Cardiac septum (tissue), 1 donor: ENCODE data around the gene ACVRL1. TPM values are rescaled to one million over a fixed set of nuclear protein-coding genes. Genes with fewer than 3 reads are reported as not detected.
A peak's percentile ranks its signal among the peaks of the same experiment; 100 is the strongest.
"Not testable (repeated sequence)": the region's sequence is repeated elsewhere in the genome, so short reads cannot be mapped to it uniquely, and the experiment has no call there.

ENCODE experiments used
- DNase-seq: peaks from one replicate; pipeline ENCODE4 v3.0.0-alpha.2; 2020; ENCODE audit warnings: low spot score
- intact Hi-C: fragments of 100-400 bp; cut with DNase I; formaldehyde crosslinking; loops from one replicate; pipeline ENCODE4 v1.14.0; 2022
- total RNA-seq: library from RNA; stranded (reverse); fragmentation: NEBNext Ultra II Directional; extraction: Animal tissue kit (Norgen Biotek cat#: 25700); gene quantifications from one replicate; pipeline ENCODE4 v1.2.1, GENCODE V29; 2021
- donor health status: DM: no; HTN: no; CAD: no.

ACVRL1 gene
- total RNA-seq, 1 donor from 2014 or later, result 31.1 TPM

GRCh38 chr12:51871918-51872688 is 35.2 kb upstream of the ACVRL1 start:
- DNase-seq, result no peak
- intact Hi-C loops, result loop anchor here (10.0 kb wide), 2 partner anchors 47 to 187 kb away; no protein-coding TSS in a partner anchor

- intact Hi-C loops, result loop anchor here (10.0 kb wide), 2 partner anchors 48 to 188 kb away; no protein-coding TSS in a partner anchor
- DNase-seq, result no peak
These were observed 34.7 kb upstream of the ACVRL1 start for GRCh38 chr12:51872689-51872981.

GRCh38 chr12:51873251-51873994 is 33.9 kb upstream of the ACVRL1 start:
- intact Hi-C loops, result loop anchor here (10.0 kb wide), 2 partner anchors 49 to 189 kb away; no protein-coding TSS in a partner anchor
- DNase-seq, result no peak

- DNase-seq, result no peak
- intact Hi-C loops, result loop anchor here (10.0 kb wide), 2 partner anchors 49 to 189 kb away; no protein-coding TSS in a partner anchor
These were observed 33.3 kb upstream of the ACVRL1 start for GRCh38 chr12:51874000-51874399.

GRCh38 chr12:51874486-51874885 is 32.8 kb upstream of the ACVRL1 start:
- intact Hi-C loops, result loop anchor here (10.0 kb wide), 2 partner anchors 50 to 190 kb away; no protein-coding TSS in a partner anchor
- no peak for DNase-seq

- intact Hi-C loops, result loop anchor here (10.0 kb wide), 2 partner anchors 54 to 194 kb away; no protein-coding TSS in a partner anchor
- DNase-seq, result no peak
These were observed 28.2 kb upstream of the ACVRL1 start for GRCh38 chr12:51879102-51879501.

- intact Hi-C loops, result no loop called here
- DNase-seq, result no peak
These were observed 24.0 kb upstream of the ACVRL1 start for GRCh38 chr12:51883295-51883694.

- DNase-seq, result no peak
- intact Hi-C loops, result no loop called here
These were observed 23.2 kb upstream of the ACVRL1 start for GRCh38 chr12:51883998-51884675.

GRCh38 chr12:51884676-51885229 is 22.6 kb upstream of the ACVRL1 start:
- intact Hi-C loops, result no loop called here
- DNase-seq, result no peak

- DNase-seq, intact Hi-C loops: not testable (repeated sequence)
These were observed 21.8 kb upstream of the ACVRL1 start for GRCh38 chr12:51885294-51886020.

- DNase-seq, result peak; percentile 88
- intact Hi-C loops, result no loop called here
These were observed 21.1 kb upstream of the ACVRL1 start for GRCh38 chr12:51886021-51886710.

GRCh38 chr12:51887476-51888315 is 19.6 kb upstream of the ACVRL1 start, which contains the start of gene ANKRD33:
TSS of gene ANKRD33 (plus strand) at chr12:51888103. CDS start at chr12:51888187, 84 bp downstream.
- intact Hi-C loops, result no loop called here
- DNase-seq, result peak; percentile 56

- DNase-seq, result peak; percentile 53
- intact Hi-C loops, result no loop called here
These were observed 18.7 kb upstream of the ACVRL1 start for GRCh38 chr12:51888316-51889215.

- intact Hi-C loops, result no loop called here
- DNase-seq, result peak; percentile 55
These were observed 17.8 kb upstream of the ACVRL1 start for GRCh38 chr12:51889216-51890132.

- intact Hi-C loops, result no loop called here
- no peak for DNase-seq
These were observed 17.2 kb upstream of the ACVRL1 start for GRCh38 chr12:51890133-51890464.
